SK-N-DZ (cell line): ENCODE results near the gene NAV2.

Experiments used
- DNase-seq: peaks from one replicate; pipeline ENCODE4 v3.0.0-alpha.2; 2015; ENCODE audit warnings: low spot score

Gene NAV2

GRCh38 chr11:20138707-20139106, 426.1 kb downstream of the NAV2 start:
- no peak for DNase-seq

DNA sequence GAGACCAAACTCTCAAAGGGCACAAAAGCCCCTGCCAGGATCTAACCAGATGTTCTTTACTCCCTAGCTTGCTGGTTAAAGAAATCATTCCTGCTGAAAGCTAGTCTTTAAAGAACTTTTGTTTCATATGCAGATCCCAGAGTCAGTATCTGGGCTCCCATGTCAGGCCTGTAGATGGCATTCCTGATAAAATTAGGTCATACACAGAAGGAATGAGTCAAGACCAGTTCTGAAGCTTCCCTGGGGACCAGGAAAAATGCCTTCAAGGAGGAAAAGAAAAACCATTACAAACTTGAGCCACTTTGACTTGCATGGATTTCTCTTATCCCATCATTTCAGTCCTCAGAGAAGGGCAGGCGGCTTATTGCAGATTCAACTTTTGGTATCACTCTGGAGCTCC, 441.7 kb downstream of the NAV2 start:
- no peak for DNase-seq

- DNase-seq = no peak
Observed at GRCh38 chr11:20155683-20156279, 443.1 kb downstream of the NAV2 start.

DNA sequence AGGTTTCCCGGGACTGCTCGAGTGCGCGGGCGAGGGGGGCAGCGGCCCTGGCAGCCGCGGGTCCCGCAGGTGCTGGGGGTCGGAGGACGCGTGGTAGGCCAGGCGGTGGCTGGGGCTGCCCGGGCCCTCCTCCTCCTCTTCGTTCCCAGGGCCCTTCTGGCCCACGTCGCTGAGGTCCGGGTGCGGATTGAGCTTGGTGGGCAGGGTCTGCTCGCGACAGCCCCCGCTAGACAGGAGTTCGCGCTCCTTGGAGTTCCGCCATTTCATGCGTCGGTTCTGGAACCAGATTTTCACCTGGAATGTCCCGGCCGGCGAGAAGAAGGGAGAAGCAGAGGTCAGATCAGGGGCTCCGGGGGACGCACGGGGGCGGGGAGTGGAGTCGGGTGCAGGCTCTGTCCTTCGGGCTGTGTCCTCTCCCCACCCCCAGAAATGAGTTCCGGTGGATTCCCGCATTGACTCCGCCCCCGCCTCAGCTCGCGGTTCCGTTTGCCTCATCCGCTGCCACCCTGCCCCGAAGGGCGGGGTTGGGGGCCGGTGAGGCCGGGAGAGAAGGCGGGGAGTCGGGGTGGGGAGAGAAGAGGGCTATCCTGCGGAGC, 443.7 kb downstream of the NAV2 start:
- DNase-seq = no peak

DNA sequence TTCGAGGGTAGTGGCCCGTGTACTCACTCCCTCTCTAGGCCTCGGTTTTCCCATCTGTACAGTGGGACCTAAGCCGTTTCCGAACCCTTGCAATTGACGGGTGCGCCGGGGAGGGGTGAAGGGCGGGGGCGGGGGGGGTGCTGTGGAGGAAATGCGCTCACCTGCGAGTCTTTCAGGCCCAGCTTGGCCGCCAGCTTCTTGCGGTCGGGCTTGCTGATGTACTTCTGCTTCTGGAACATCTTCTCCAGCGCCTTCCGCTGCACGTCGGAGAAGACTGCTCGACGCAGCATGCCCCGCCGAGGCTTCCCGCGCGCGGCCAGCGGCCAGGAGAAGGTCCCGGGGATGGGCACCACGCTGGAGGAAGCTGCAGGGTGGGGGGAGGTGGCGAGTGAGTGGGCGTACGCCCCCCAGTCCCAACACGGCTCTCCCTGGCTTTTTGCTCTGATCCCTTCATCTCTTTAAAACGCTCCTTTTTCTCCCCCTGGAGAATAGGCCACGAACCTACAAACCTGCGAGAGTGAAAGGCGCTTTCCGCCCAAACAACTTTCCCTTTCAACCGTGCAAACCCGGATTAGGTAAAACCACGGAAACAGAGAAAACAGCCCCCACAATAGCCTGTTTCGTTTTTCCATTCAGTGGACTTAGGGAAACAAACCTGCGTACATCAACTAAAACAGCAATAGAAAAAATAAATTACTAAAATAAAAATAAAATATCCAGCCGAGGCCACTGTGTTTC, 444.4 kb downstream of the NAV2 start:
- no peak for DNase-seq

DNA sequence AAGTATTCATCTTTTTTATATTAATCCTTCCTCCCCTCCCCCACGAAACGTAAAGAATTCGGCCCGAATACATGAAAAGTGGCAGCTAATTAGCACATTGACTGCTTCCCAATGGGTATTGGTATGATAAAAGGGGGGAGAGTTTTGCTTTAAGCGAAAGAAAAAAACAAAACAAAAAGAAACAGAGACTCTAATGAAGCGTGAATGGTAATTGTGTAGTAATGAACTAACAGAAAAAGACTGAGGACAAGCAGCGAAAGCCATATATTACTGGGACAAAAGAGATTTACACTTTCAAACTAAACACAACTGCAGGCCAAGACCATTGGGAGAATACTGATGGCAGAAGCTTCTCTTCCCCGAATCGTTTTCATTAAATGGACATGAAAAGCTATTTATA, 445.1 kb downstream of the NAV2 start:
- no peak for DNase-seq

GRCh38 chr11:20158597-20159257, 446.1 kb downstream of the NAV2 start:
- peak; percentile 32 for DNase-seq

DNA sequence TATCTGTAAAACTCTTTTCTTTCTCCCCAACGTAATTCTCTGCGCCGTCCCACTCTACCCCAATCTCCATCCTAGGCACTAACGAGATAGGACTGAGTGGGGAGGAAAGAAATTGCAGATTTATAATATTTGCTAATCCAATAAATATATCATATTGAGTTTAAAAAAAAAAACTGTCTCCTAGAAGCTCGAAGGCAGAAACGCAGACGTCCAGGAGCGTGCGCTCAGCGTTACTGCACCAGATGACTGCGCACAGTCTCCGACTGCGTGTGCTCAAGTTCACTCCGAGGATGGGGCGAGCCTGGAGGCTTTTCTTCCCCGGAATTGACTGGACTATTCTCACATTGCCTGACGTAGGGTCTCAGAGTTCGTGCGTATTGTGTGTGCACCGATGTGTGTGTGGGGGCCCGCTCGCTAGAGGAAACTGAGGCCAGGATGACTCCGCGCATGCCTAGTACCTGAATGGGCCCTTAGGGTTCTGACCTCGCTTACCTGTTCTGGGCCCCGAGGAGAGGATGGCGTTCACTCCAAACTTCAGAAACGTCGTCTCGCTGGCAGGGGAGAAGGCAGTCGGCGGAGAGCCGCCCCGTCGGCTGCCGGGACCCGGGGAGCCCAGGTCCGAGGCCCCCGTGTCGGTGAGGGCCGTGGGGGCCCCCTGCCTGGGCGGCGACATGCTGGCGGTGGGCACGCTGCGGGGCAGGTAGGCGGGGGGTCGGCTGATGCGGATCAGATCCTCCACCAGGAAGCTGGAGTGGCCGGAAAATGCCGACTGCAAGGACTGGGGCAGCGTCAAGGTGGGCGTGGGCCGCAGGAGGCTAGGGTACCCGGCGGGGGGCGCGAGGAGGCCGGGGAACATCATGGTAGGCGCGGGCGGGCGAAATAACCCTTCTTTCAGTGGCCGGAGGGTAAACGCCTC, 447.1 kb downstream of the NAV2 start:
- no peak for DNase-seq

DNA sequence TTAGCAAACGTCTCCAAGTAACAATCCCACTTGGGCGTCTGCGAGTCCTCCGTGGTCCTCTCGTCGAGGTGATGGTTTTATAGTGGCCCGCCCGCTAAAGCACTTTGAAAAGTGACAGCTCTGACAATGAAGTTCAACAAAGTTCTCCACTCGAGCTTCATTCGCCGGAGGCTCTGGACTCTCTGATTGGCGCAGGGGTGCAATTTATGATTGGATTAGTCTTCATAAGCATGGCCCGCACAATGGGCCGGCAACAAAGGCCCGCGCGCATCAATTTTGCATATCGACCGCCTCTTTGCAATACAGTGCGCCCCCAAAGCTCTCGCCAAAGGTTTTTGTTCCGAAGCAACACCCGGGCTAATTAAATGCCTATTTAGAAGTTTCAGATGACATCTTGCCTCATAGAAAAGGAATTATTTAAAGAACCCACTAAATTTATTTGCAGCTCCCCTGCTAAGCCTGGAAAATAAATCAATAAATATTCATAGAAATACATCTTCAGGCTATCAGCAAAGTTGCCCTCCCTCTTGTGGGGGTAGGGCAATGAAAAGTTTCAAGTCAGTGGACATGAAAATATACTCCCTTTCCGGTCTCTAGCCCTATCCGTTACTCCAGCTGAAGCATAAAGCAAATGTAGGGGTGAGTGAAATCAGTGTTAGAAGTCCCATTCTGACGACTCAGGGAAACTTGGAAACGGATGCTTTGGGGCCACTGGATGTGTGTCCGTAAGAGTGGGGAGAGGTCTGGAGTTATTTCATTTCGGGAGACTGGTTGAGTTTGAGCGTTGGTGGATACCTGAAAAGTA, 448.0 kb downstream of the NAV2 start, which contains the start of gene DBX1:
Gene DBX1 (minus strand): TSS at position 51 of the 805 bp plus-strand sequence. CDS start 151 bp downstream, outside the sequence.
- no peak for DNase-seq

GRCh38 chr11:20161230-20161918, 448.7 kb downstream of the NAV2 start:
- DNase-seq = no peak

DNA sequence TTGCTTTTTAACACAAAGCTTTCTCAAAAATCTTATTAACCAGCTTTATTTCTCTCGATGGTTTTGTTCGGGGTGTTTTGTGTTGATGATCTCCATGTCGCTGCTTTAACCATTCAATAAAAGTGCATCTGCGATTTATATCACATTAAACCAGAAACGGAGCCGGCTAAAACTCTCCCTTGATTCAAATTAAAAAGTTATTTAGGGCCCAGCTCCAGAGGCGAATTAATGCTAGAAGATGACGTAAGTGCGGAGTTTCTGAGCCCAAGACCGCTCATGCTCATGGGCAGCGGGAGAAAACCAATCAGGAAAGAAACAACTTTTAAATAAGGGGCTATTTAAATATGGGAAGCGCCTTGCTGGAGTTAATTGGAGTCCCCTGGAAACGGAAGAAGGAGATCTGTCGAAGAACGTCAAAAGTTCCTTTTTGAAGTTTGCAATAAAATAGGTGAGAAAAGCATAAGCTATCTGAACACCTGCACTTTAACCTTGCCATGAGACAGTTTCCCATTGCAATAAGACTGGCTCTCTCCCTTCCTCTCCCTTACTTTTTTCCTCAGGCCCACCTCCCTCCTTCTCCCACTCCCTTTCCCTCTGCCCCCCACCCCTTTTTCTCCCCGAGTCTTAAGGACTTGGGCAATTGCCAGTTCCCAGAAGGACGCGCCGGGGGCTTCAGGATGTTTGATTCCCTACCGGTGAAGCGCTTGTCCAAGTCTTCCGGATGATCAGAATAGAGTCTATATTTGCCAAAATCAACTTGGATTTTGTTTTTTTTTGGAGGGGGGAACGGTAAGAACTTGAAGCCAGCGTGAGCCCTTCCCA, 449.5 kb downstream of the NAV2 start:
- no peak for DNase-seq

DNA sequence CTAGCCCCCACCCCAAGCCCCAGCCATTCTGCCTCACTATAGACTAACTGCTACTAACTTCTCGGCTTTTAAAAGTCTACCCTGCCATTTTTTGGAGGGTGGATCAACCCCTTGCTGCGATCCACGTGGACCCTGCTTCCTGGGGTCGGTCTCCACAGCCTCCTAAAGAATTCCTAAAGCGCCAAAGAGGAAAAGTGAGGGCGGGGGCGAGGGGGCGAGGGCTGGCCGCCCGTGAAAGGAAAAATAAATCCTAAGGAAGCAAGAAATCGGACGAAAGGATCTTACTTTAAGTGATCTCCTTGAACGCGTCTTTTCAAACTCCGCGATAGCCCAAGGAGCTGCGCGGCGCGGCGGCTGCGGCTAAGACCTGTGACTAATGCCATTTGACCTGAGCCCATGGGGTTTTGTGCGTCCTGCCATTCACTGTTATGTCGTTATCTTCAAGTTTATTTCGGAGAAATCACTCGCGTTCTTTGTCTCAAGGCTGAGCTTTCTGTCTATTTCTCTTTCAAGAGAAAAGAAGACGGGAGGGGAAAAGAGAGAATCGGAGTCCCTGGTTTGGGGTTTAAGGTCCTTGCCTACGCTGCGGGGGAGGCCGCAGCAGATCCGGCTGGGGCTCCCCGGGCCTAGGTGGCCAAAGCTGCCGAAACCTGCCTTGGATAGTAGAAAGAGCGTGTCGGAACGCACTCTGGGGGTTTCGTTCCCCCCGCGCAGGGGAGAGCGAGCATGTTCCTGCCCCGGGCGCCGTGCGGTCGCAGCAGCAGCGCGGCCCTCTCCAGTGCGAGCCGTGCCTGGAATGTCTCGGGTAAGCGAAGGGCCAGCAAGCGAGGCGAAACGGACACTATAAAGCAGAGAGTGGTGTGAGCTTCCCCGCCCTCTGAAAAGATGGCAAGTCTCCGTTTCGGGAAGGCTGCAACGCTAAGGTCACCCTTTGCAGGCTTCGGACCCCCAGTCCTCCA, 450.5 kb downstream of the NAV2 start:
- peak; percentile 34 for DNase-seq

GRCh38 chr11:20163783-20164481, 451.3 kb downstream of the NAV2 start:
- DNase-seq = no peak
